Body of pancreas (tissue), 4 donors: ENCODE results near the gene PHF3. TPM values are rescaled to one million over a fixed set of nuclear protein-coding genes. Genes with fewer than 3 reads are reported as not detected.

Experiments
- ATAC-seq: fragments of 150-250 bp; one replicate; pipeline ENCODE4 v1.9.1; 2016
- DNase-seq, 4 donors: peaks; one replicate each; pipeline ENCODE4 v3.0.0-alpha.2; 2019
- H3K27ac ChIP-seq, 4 donors: fragments of 200-600 bp; sonication (generic); 1 replicate in 3 of 4; 2 replicates in 1 of 4; pipeline versions ENCODE4 v1.5.1 to v1.6.1; 2016 to 2019; ENCODE audit warnings: mild to moderate bottlenecking in 1 of 4, mixed read lengths in 1 of 4, moderate library complexity in 1 of 4
- H3K27me3 ChIP-seq, 2 donors: fragments of 200-600 bp; sonication (generic); one replicate each; pipeline ENCODE4 v1.6.0; 2016; ENCODE audit warnings: mild to moderate bottlenecking in 1 of 2
- H3K36me3 ChIP-seq, 2 donors: fragments of 200-600 bp; sonication (generic); replicated peaks in 1 of 2; 2 replicates each; pipeline ENCODE4 v1.5.1; 2016; ENCODE audit warnings: low read depth in 2 of 2; ENCODE audit not compliant: insufficient read depth in 1 of 2
- H3K4me1 ChIP-seq: fragments of 200-600 bp; sonication (generic); one replicate; pipeline ENCODE4 v1.6.0; 2016
- H3K4me3 ChIP-seq, 2 donors: fragments of 200-600 bp; sonication (generic); 1 replicate in 1 of 2; 2 replicates in 1 of 2; pipeline ENCODE4 v1.5.1; 2016 to 2019
- H3K9me3 ChIP-seq, 3 donors: fragments of 200-600 bp; sonication (generic); 1 replicate in 2 of 3; 2 replicates in 1 of 3; pipeline ENCODE4 v1.5.1; 2016
- CTCF ChIP-seq, 7 experiments: fragments of 450-650 bp in 4 of 7; fragments of 200-600 bp in 3 of 7; sonication (generic) in 3 of 7; IDR thresholded peaks; one replicate each; pipeline ENCODE4 v1.5.1; 2016 to 2019; ENCODE audit warnings: antibody characterized with exemption in 7 of 7
- POLR2A ChIP-seq, 3 donors: fragments of 450-650 bp; IDR thresholded peaks; one replicate each; pipeline ENCODE4 v1.6.1; 2016; ENCODE audit warnings: antibody characterized with exemption in 3 of 3, mild to moderate bottlenecking in 2 of 3
- WGBS, 2 donors: methylation state at CpG; one replicate each; pipeline ENCODE4 v1.1.5; 2017; 5-methylcytosine and 5-hydroxymethylcytosine counted together
- intact Hi-C: fragments of 100-400 bp; cut with DNase I; formaldehyde crosslinking; loops from one replicate; pipeline ENCODE4 v1.15.1; 2023
- total RNA-seq, 2 donors: library from RNA; depleted of rRNA; stranded (reverse); fragments of >200 nt; gene quantifications; one replicate each; pipeline ENCODE4 v1.1.0, GENCODE V29; 2016

Gene PHF3
- total RNA-seq, 2 donors from 2014 or later = 40.9 to 55.0 TPM

- intact Hi-C loops = no loop called here
- no peak overlapping the region for H3K4me3 ChIP-seq
- WGBS, 2 donors = 32 to 39% methylated on average over 2 of the region's 2 CpGs
- TF ChIP-seq POLR2A (IDR thresholded peaks at IDR 0.05) = no peak
- no peak overlapping the region for H3K27ac ChIP-seq
- H3K27me3 ChIP-seq = no peaks in the 10 kb centered on the region
- H3K9me3 ChIP-seq = no peaks in the 10 kb centered on the region
- H3K4me1 ChIP-seq = peaks cover 32% of the 10 kb centered on the region
- DNase-seq (no peak), ATAC-seq (no peak)
- no peaks in the 10 kb centered on the region for H3K36me3 ChIP-seq
Measured at GRCh38 chr6:63634630-63635029, 972 bp upstream of the PHF3 start.

- Histone ChIP-seq H3K4me1 (peaks cover 37% of the 10 kb centered on the region), H3K9me3 (no peaks in the 10 kb centered on the region), H3K27ac (peak overlapping the region; percentile 33 to 99 (median 98)), H3K27me3 (no peaks in the 10 kb centered on the region), H3K36me3 (no peaks in the 10 kb centered on the region), H3K4me3 (peak overlapping the region in 1 of 2 donors; percentile 83)
- ATAC-seq (no peak), DNase-seq (peak in 1 of 4 donors; percentile 2)
- intact Hi-C loops = no loop called here
- TF ChIP-seq CTCF (IDR thresholded peaks at IDR 0.05) = no peak
- TF ChIP-seq POLR2A (IDR thresholded peaks at IDR 0.05) = no peak
- 0 to 3% methylated on average over 5 of the region's 5 CpGs for WGBS, 2 donors
Measured at GRCh38 chr6:63635215-63635587, 401 bp upstream of the PHF3 start.

GRCh38 chr6:63636518-63637021 is 968 bp downstream of the PHF3 start:
- DNase-seq (peak; percentile 46 to 79 (median 60)), ATAC-seq (peak; percentile 5)
- TF ChIP-seq POLR2A (IDR thresholded peaks at IDR 0.05) = no peak
- no peak for TF ChIP-seq CTCF (IDR thresholded peaks at IDR 0.05)
- Histone ChIP-seq H3K4me1 (peaks cover 50% of the 10 kb centered on the region), H3K36me3 (no peaks in the 10 kb centered on the region), H3K4me3 (peak overlapping the region; percentile 83 to 85), H3K27ac (peak overlapping the region; percentile 93 to 99 (median 98)), H3K27me3 (no peaks in the 10 kb centered on the region), H3K9me3 (no peaks in the 10 kb centered on the region)
- intact Hi-C loops = no loop called here
- 0 to 2% methylated on average over 20 to 23 of the region's 23 CpGs for WGBS, 2 donors

GRCh38 chr6:63637865-63638445 is 2.4 kb downstream of the PHF3 start:
- 13 to 16% methylated on average over 2 of the region's 2 CpGs for WGBS, 2 donors
- intact Hi-C loops = no loop called here
- Histone ChIP-seq H3K4me3 (no peak overlapping the region), H3K27ac (no peak overlapping the region), H3K4me1 (peaks cover 51% of the 10 kb centered on the region), H3K27me3 (no peaks in the 10 kb centered on the region), H3K9me3 (no peaks in the 10 kb centered on the region), H3K36me3 (no peaks in the 10 kb centered on the region)
- TF ChIP-seq CTCF (IDR thresholded peaks at IDR 0.05) (peak in 1 of 7 experiments; percentile 7), POLR2A (IDR thresholded peaks at IDR 0.05) (no peak)
- DNase-seq (no peak), ATAC-seq (no peak)

GRCh38 chr6:63640062-63640461 is 4.5 kb downstream of the PHF3 start:
- no peak for DNase-seq
- Histone ChIP-seq H3K27me3 (no peaks in the 10 kb centered on the region), H3K27ac (no peak overlapping the region), H3K4me1 (peaks cover 49% of the 10 kb centered on the region), H3K36me3 (no peaks in the 10 kb centered on the region), H3K9me3 (no peaks in the 10 kb centered on the region), H3K4me3 (no peak overlapping the region)
- 63 to 67% methylated on average over 2 of the region's 2 CpGs for WGBS, 2 donors
- no peak for ATAC-seq
- no peak for TF ChIP-seq CTCF (IDR thresholded peaks at IDR 0.05)
- TF ChIP-seq POLR2A (IDR thresholded peaks at IDR 0.05) = no peak
- intact Hi-C loops = no loop called here
